ENCODE results near the gene FILIP1. TPM values are rescaled to one million over a fixed set of nuclear protein-coding genes. Genes with fewer than 3 reads are reported as not detected.

FILIP1 gene
- total and polyA plus RNA-seq, 2 of the 8 experiments (the other 6 are each of a cell fraction or from before 2014, with no cell fraction given) = 2.4 to 5.7 TPM

DNA sequence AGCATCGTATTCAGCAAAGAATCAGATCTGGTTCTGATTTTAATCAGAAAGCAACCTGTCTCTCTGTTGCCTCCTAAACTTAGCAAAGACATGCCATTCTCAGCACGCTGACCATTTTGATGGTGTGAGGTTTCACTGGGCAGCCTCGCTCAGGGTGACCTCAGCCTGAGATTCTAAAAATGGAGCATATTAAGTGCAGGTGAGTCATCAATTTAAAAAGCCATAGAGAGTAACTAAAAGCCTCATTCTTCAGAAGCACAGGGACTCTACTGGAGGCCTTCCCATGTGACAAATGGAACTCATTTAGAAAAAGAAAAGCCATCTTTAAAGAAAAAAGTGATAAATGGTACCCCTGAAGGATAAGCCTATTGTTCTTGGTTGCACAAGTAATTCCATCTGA is 91.3 kb downstream of the FILIP1 start (continued):
- TF ChIP-seq TAF7 (optimal IDR thresholded peaks at IDR 0.05; ENCODE audit: borderline replicate concordance, low read depth, low read length) (no peak), TBP (IDR thresholded peaks at IDR 0.05; ENCODE audit: low read depth, low read length) (no peak), HDAC2 (IDR thresholded peaks at IDR 0.05; ENCODE audit: borderline replicate concordance in 1 of 2, low read depth in 2 of 2, low read length in 2 of 2) (no peak), EGR1 (IDR thresholded peaks at IDR 0.05; ENCODE audit: borderline replicate concordance, low read depth, low read length) (no peak), NANOG (IDR thresholded peaks at IDR 0.05; ENCODE audit: insufficient read depth, low read depth, low read length, poor library complexity, severe bottlenecking) (no peak)

Data from H1 (cell line).